Cardiac septum (tissue), 1 donor: Measurements from ENCODE around the gene MAP1S. TPM values are rescaled to one million over a fixed set of nuclear protein-coding genes. Genes with fewer than 3 reads are reported as not detected.
"Not testable (repeated sequence)": the region's sequence is repeated elsewhere in the genome, so short reads cannot be mapped to it uniquely, and the experiment has no call there.

Experiments
- DNase-seq: peaks from one replicate; pipeline ENCODE4 v3.0.0-alpha.2; 2020; ENCODE audit warnings: low spot score
- intact Hi-C: fragments of 100-400 bp; cut with DNase I; formaldehyde crosslinking; loops from one replicate; pipeline ENCODE4 v1.14.0; 2022
- total RNA-seq: library from RNA; stranded (reverse); fragmentation: NEBNext Ultra II Directional; extraction: Animal tissue kit (Norgen Biotek cat#: 25700); gene quantifications from one replicate; pipeline ENCODE4 v1.2.1, GENCODE V29; 2021
- donor health status: DM: no; HTN: no; CAD: no.

The MAP1S gene
- total RNA-seq, 1 donor from 2014 or later, result 27.5 TPM

GRCh38 chr19:17778968-17779929 is 60.0 kb downstream of the MAP1S start:
- intact Hi-C loops, result no loop called here
- peak; percentile 81 for DNase-seq

- intact Hi-C loops, result no loop called here
- no peak for DNase-seq
Measured at GRCh38 chr19:17780781-17781180, 61.5 kb downstream of the MAP1S start.

GRCh38 chr19:17783721-17784120 is 64.4 kb downstream of the MAP1S start:
- intact Hi-C loops, DNase-seq: not testable (repeated sequence)

Other genes starting within 250 kb of the MAP1S start
- 35.9 TPM for gene SLC27A1, start 249.0 kb upstream of the MAP1S start, total RNA-seq
- 24.8 TPM for gene PGLS, start 207.8 kb upstream of the MAP1S start, total RNA-seq
- gene COLGALT1, start 163.8 kb upstream of the MAP1S start, total RNA-seq, result 41.1 TPM
- gene UNC13A, start 31.1 kb upstream of the MAP1S start, total RNA-seq, result 0.30 TPM
- gene FCHO1, start 32.0 kb downstream of the MAP1S start, total RNA-seq, result 1.0 TPM
- gene B3GNT3, start 75.7 kb downstream of the MAP1S start, total RNA-seq, result not detected
- not detected for gene INSL3, start 102.0 kb downstream of the MAP1S start, total RNA-seq
- 6.2 TPM for gene JAK3, start 128.5 kb downstream of the MAP1S start, total RNA-seq
- gene RPL18A, start 140.4 kb downstream of the MAP1S start, total RNA-seq, result 669 TPM
- not detected for gene SLC5A5, start 152.5 kb downstream of the MAP1S start, total RNA-seq
- 71.3 TPM for gene CCDC124, start 213.5 kb downstream of the MAP1S start, total RNA-seq
- 0.19 TPM for gene KCNN1, start 247.6 kb downstream of the MAP1S start, total RNA-seq